ENCODE data around the gene CDK11B.

Gene CDK11B

GRCh38 chr1:1624443-1625403 is 34.1 kb downstream of the CDK11B start:
- H3K4me3 ChIP-seq (ENCODE audit: low read length) = no peak overlapping the region
- TF ChIP-seq ZNF274 (IDR thresholded peaks at IDR 0.05; ENCODE audit: low read depth, low read length) = no peak

DNA sequence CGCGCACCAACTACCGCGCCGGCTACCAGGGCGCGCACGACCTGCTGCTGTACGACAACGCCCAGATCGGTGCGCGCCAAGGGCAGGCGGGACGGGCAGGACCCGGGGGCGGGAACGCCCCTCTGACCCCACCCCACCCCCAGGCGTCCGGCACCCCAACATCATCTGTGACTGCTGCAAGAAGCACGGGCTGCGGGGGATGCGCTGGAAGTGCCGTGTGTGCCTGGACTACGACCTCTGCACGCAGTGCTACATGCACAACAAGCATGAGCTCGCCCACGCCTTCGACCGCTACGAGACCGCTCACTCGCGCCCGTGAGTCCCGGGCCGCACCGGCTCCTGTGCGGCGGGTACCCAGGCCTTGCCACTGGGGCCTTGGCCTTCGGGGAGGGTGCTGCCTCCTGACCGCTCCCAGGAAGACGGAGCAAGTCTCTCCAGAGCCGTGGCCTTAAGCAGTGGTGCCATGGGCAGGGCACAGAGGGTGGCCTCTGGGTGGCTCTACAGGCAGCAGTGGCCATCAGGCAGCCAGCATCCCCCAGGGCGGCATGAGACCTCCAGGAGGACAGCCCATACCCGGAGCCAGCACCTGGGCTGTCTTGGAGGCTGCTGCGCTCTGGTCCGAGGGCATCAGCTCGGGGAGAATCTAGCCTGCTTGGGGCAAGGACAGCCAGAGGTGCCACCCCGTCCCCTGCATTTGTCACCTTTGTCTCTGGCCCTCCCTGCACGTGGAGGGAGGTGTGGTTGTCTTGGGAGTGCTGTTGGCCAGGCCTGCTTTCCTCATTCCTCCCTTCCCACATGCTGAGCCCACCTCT is 35.0 kb downstream of the CDK11B start:
- H3K4me3 ChIP-seq (ENCODE audit: low read length) = no peak overlapping the region
- no peak for TF ChIP-seq ZNF274 (IDR thresholded peaks at IDR 0.05; ENCODE audit: low read depth, low read length)

GRCh38 chr1:1623181-1623630 is 35.6 kb downstream of the CDK11B start:
- H3K4me3 ChIP-seq (ENCODE audit: low read length) = no peak overlapping the region
- TF ChIP-seq ZNF274 (IDR thresholded peaks at IDR 0.05; ENCODE audit: low read depth, low read length) = no peak

DNA sequence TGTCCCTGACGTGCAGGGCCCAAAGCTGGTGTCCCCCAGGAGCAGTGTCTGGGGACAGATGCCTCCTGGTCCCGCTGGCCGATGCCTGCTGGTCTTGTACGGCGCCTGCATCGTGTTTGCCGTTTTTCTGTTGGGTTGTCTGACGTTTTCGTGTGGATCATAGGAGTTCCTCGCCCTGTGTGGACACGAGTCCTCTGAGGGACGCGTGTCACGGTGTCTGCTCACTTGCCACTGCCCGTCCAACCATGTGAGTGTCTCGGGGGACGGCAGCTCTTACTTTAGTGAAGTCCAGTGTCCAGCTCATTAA is 36.1 kb downstream of the CDK11B start:
- no peak overlapping the region for H3K4me3 ChIP-seq (ENCODE audit: low read length)

GRCh38 chr1:1622010-1622787 is 36.6 kb downstream of the CDK11B start:
- TF ChIP-seq ZNF274 (IDR thresholded peaks at IDR 0.05; ENCODE audit: low read depth, low read length) = no peak
- no peak overlapping the region for H3K4me3 ChIP-seq (ENCODE audit: low read length)

More for the DNA sequence above, 36.1 kb downstream of the CDK11B start:
- no peak for TF ChIP-seq ZNF274 (IDR thresholded peaks at IDR 0.05; ENCODE audit: low read depth, low read length)

GRCh38 chr1:1621173-1622009 is 37.4 kb downstream of the CDK11B start:
- no peak for TF ChIP-seq ZNF274 (IDR thresholded peaks at IDR 0.05; ENCODE audit: low read depth, low read length)
- H3K4me3 ChIP-seq (ENCODE audit: low read length) = no peak overlapping the region

DNA sequence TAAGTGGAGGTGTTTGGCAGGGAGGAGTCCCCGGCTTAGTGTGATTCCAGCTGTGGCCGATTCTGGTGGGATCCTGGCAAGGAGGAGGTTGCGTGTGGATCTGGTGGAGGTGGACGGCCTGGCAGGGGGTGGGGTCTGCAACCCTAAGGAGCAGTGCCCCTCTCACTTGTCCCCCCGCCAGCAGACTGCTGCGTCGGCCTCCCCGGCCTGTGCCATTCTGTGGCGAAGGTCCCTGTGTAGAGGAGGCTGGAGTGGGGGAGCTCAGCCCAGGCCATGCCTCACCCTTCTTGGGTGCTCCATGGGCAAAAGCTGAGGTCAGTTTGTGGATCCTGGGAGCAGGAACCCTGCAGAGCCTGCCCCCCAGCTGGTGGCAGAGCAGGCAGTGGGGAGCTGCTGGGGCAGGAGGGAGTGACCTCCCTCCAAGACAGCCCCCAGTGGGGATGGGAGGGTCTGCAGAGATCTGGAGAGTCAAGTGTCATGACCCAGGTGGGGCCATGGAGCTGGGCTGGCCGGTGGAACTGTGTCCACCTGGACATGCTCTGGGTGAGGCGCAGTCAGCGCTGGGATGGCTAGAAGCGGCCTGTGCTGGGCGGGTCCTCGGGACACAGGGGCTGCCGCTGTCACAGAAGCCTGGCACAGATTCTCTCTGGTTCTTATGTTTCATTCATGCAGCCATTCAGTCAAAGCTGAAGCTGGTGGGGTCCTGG is 38.2 kb downstream of the CDK11B start:
- H3K4me3 ChIP-seq (ENCODE audit: low read length) = no peak overlapping the region
- no peak for TF ChIP-seq ZNF274 (IDR thresholded peaks at IDR 0.05; ENCODE audit: low read depth, low read length)

- H3K4me3 ChIP-seq (ENCODE audit: low read length) = no peak overlapping the region
- TF ChIP-seq ZNF274 (IDR thresholded peaks at IDR 0.05; ENCODE audit: low read depth, low read length) = no peak
These were observed 38.9 kb downstream of the CDK11B start for GRCh38 chr1:1619917-1620361.

DNA sequence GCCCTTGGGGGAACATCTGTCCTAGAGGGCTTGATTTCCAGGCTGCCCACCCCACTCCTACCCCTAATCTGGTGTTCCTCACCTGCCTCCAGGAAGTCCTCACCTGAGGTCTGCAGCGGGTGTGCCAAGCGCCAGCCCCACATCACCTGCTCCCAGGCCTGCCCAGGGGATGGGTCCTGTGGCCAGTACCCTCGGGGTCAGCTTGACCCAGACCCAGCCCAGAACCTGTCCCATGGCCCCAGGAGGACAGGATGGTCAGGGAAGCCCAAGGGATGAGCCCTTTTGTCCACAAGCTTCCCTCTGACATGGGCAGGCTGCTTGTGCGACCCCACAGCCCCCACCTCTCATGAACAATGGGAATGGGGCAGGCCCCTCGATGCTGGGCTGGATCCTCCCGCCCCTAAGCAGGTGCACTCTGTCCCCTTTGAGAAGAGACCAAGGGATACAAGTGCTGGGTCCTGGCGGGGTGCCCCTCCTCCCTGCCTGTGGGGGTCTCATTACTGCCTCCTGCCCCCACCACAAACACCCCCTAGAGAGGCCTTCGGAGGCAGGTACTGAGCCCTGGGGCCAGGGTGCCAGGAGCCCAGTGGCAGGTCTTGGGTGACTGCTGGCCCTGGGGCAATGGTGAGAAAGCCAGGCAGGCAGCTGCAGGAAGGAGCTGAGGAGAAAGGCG is 40.3 kb downstream of the CDK11B start:
- TF ChIP-seq ZNF274 (IDR thresholded peaks at IDR 0.05; ENCODE audit: low read depth, low read length) = no peak

DNA sequence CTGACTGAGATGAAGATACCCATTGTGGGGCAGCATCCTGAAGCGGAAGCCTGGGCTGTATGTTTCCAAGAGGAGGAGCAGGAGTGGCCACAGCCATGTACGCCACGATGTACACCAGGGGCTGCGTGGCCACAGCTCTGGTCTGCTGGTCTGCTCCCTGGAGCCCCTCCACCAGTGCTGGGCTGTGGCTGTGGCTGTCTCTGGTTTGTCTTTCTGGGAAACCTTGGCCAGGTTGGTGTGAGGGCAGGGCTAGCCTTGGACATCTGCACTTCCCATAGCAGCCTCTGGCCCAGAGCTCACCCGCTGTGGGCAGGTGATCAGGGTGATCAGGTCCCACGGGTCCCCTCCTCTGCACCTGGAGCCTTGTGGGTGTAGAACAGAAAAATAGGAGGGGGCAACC is 40.9 kb downstream of the CDK11B start:
- H3K4me3 ChIP-seq (ENCODE audit: low read length) = no peak overlapping the region
- no peak for TF ChIP-seq ZNF274 (IDR thresholded peaks at IDR 0.05; ENCODE audit: low read depth, low read length)

More for the DNA sequence above, 40.3 kb downstream of the CDK11B start:
- no peak overlapping the region for H3K4me3 ChIP-seq (ENCODE audit: low read length)

DNA sequence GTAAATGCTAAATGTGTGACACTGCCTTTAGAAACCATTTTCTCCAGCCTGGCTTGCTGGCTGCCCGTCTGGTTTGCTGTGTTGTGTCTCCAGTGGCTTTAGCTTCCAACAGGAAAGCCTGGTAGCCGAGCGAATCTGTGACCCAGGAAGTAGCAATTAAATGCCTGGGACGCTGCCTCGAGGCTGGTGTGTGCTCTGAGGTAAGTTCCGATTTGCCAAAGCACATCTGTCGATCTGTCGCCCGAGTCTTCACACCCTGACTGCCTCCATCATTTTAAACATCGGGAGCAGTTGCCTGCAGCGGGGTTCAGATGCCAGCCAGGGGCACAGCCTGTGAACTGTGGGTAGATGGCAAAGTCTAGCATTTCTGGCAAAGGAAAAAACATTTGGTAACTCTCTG is 41.3 kb downstream of the CDK11B start:
- TF ChIP-seq ZNF274 (IDR thresholded peaks at IDR 0.05; ENCODE audit: low read depth, low read length) = no peak
- H3K4me3 ChIP-seq (ENCODE audit: low read length) = no peak overlapping the region

DNA sequence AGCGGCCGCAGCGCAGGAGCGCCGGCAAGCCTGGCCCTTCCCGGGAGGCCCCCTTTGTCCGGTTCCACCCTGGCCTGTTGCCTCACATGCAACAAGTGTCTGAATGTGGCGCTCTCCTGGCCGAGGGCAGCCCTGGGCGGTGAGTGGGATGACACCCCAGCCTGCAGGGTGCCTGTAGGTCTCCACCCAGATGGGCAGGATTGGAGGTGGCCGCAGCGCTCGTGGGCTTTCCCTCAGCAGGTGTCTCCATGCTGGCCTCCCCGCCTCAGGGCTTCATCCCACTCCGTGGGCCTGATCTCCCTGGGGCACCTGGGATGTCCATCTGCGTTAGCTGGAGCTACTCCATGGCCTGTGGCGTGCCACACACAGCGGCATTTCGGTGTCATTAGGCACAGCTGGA is 42.0 kb downstream of the CDK11B start:
- TF ChIP-seq ZNF274 (IDR thresholded peaks at IDR 0.05; ENCODE audit: low read depth, low read length) = no peak
- H3K4me3 ChIP-seq (ENCODE audit: low read length) = peak overlapping the region; percentile 78; the same call in 1 of the 2 replicates
